ENCODE results near the gene STARD13.

STARD13 gene

DNA sequence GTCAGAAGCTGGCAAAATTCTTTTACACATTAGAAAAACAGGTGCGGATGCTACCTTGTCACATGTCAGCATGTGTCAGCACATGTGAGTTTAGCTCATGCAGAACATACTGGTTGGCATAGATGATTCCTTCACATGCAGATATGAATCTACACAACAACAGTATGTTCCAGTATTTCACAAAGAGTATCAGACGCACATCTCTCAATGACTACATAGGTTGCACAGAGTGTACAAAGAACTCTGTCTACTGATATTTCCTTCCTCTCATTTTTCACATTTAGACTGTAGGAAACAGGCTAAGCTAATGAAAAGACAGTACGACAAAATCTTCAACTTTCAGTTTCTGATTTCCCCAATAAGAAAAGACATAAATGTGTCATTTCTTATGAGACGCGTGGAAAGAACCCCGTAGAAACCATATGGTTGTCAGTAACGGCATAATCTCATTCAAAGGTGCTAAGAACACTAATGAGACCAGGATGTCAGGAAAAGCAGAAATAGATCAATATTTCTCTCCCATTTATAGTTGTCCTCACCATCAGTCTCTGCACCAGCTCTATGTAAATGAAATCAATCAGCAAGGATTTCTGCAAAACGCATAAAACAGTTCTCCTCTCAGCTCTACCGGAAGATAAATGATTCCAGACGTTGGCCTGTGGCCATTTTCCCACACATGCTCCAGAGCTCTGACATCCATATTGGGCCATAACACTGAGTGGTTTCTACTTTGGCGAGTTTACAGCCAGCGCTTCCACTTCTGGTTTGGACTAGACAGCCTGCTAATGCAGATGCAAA lies 81.2 kb downstream of the STARD13 start:
- no peak overlapping the region for H3K4me3 ChIP-seq (ENCODE audit: low read length)
- no peak for DNase-seq
- no peaks in the 10 kb centered on the region for H3K9me3 ChIP-seq (replicated peaks; ENCODE audit: insufficient read depth, low read length)
- no peaks in the 10 kb centered on the region for H3K27me3 ChIP-seq (replicated peaks; ENCODE audit: insufficient read depth, low read length)
- H3F3A ChIP-seq (ENCODE audit: insufficient read depth, low read length), result no peaks in the 10 kb centered on the region
- H3K79me2 ChIP-seq (ENCODE audit: low read length), result no peaks in the 10 kb centered on the region
- no peaks in the 10 kb centered on the region for H3K36me3 ChIP-seq (replicated peaks; ENCODE audit: insufficient read depth, low read length)
- no peak overlapping the region for H3K9ac ChIP-seq (ENCODE audit: low read length)
- no peaks in the 10 kb centered on the region for H3K9me2 ChIP-seq (replicated peaks; ENCODE audit: insufficient read depth, low read length)
- no peaks in the 10 kb centered on the region for H4K20me1 ChIP-seq (ENCODE audit: insufficient read depth, low read length)
- H3K4me2 ChIP-seq (ENCODE audit: low read depth, low read length), result no peak overlapping the region
- H3K4me1 ChIP-seq (ENCODE audit: low read length), result 0 out of 2 replicates have a peak, but pooled peaks cover 10% of the 10 kb centered on the region
- H2AFZ ChIP-seq (ENCODE audit: low read length), result no peak overlapping the region
- no peak overlapping the region for H3K27ac ChIP-seq (ENCODE audit: low read length)
- TF ChIP-seq EZH2 (optimal IDR thresholded peaks at IDR 0.05; ENCODE audit: low read depth, low read length), result no peak
- no peak for TF ChIP-seq EZH2phosphoT487 (IDR thresholded peaks at IDR 0.05; ENCODE audit: low read length)
- TF ChIP-seq CTCF (IDR thresholded peaks at IDR 0.05; ENCODE audit: low read length), result no peak

- H3K4me1 ChIP-seq (ENCODE audit: low read length), result peaks cover 17% of the 10 kb centered on the region
- no peak overlapping the region for H2AFZ ChIP-seq (ENCODE audit: low read length)
- no peak overlapping the region for H3K9ac ChIP-seq (ENCODE audit: low read length)
- no peaks in the 10 kb centered on the region for H4K20me1 ChIP-seq (ENCODE audit: insufficient read depth, low read length)
- no peaks in the 10 kb centered on the region for H3F3A ChIP-seq (ENCODE audit: insufficient read depth, low read length)
- DNase-seq, result no peak
- H3K36me3 ChIP-seq (replicated peaks; ENCODE audit: insufficient read depth, low read length), result no peaks in the 10 kb centered on the region
- H3K9me3 ChIP-seq (replicated peaks; ENCODE audit: insufficient read depth, low read length), result no peaks in the 10 kb centered on the region
- no peaks in the 10 kb centered on the region for H3K9me2 ChIP-seq (replicated peaks; ENCODE audit: insufficient read depth, low read length)
- TF ChIP-seq EZH2 (optimal IDR thresholded peaks at IDR 0.05; ENCODE audit: low read depth, low read length) (no peak), CTCF (IDR thresholded peaks at IDR 0.05; ENCODE audit: low read length) (no peak), EZH2phosphoT487 (IDR thresholded peaks at IDR 0.05; ENCODE audit: low read length) (no peak)
- no peaks in the 10 kb centered on the region for H3K79me2 ChIP-seq (ENCODE audit: low read length)
- H3K27ac ChIP-seq (ENCODE audit: low read length), result no peak overlapping the region
- no peak overlapping the region for H3K4me3 ChIP-seq (ENCODE audit: low read length)
- no peak overlapping the region for H3K4me2 ChIP-seq (ENCODE audit: low read depth, low read length)
- no peaks in the 10 kb centered on the region for H3K27me3 ChIP-seq (replicated peaks; ENCODE audit: insufficient read depth, low read length)
These were observed 82.8 kb downstream of the STARD13 start for GRCh38 chr13:33202644-33203169.

DNA sequence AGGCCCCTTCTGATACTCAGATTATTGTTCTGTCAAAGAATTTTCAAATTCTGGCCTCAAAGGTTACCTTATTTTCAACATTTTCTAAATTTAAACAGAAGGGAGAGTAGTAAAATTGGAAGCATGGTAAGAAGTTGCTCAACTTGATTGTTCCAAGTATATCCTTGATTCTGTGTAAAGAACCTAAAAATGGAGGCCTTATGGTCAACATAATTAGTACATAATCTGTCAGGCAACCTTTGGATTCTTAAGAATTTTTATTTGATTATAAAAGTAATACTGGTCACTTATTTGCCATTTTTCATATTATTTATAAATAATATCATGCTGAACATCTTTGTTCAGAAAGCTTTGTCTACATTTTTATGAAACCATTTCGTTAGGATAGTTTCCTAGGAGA lies 83.9 kb downstream of the STARD13 start:
- no peak for TF ChIP-seq EZH2phosphoT487 (IDR thresholded peaks at IDR 0.05; ENCODE audit: low read length)
- no peaks in the 10 kb centered on the region for H3K79me2 ChIP-seq (ENCODE audit: low read length)
- no peaks in the 10 kb centered on the region for H3F3A ChIP-seq (ENCODE audit: insufficient read depth, low read length)
- peaks cover 17% of the 10 kb centered on the region for H3K4me1 ChIP-seq (ENCODE audit: low read length)
- H3K4me3 ChIP-seq (ENCODE audit: low read length), result no peak overlapping the region
- H3K9me3 ChIP-seq (replicated peaks; ENCODE audit: insufficient read depth, low read length), result no peaks in the 10 kb centered on the region
- H3K36me3 ChIP-seq (replicated peaks; ENCODE audit: insufficient read depth, low read length), result no peaks in the 10 kb centered on the region
- no peak overlapping the region for H3K9ac ChIP-seq (ENCODE audit: low read length)
- no peak overlapping the region for H3K27ac ChIP-seq (ENCODE audit: low read length)
- no peaks in the 10 kb centered on the region for H4K20me1 ChIP-seq (ENCODE audit: insufficient read depth, low read length)
- no peaks in the 10 kb centered on the region for H3K9me2 ChIP-seq (replicated peaks; ENCODE audit: insufficient read depth, low read length)
- no peaks in the 10 kb centered on the region for H3K27me3 ChIP-seq (replicated peaks; ENCODE audit: insufficient read depth, low read length)
- H2AFZ ChIP-seq (ENCODE audit: low read length), result no peak overlapping the region
- no peak for DNase-seq
- H3K4me2 ChIP-seq (ENCODE audit: low read depth, low read length), result no peak overlapping the region

All from MM.1S (cell line).